K562 (cell line): ENCODE measurements around the gene SRP9. TPM values are rescaled to one million over a fixed set of nuclear protein-coding genes. Genes with fewer than 3 reads are reported as not detected.

Experiments
- CREBBP ChIP-seq: IDR thresholded peaks from one replicate; pipeline ENCODE4 v1.6.1; 2012; ENCODE audit warnings: low read depth, mild to moderate bottlenecking, control low read depth, inconsistent platforms, low read length
- MTA1 ChIP-seq: fragments of 450-650 bp; IDR thresholded peaks from 2 replicates; pipeline ENCODE4 v1.6.1; 2017; ENCODE audit warnings: borderline replicate concordance
- NR3C1 ChIP-seq: sonication (generic); formaldehyde crosslinking; IDR thresholded peaks from 2 replicates; pipeline ENCODE4 v1.8.1; 2022; ENCODE audit warnings: missing genetic modification reagents
- PHB ChIP-seq: fragments of 250-450 bp; sonication (Bioruptor Pico); IDR thresholded peaks from 2 replicates; pipeline ENCODE4 v1.5.0; 2021
- SIRT6 ChIP-seq: IDR thresholded peaks from one replicate; pipeline ENCODE4 v1.6.1; 2012; ENCODE audit warnings: low read depth, mild to moderate bottlenecking, control low read depth, inconsistent platforms, low read length, moderate library complexity
- ZNF431 ChIP-seq: sonication (generic); formaldehyde crosslinking; IDR thresholded peaks from 2 replicates; pipeline ENCODE4 v1.8.0; 2022; ENCODE audit warnings: mild to moderate bottlenecking, missing genetic modification reagents
- ZNF707 ChIP-seq: fragments of 250-450 bp; sonication (Bioruptor Pico); conservative IDR thresholded peaks from 2 replicates; pipeline ENCODE4 v1.8.0; 2022; ENCODE audit warnings: inconsistent platforms, mild to moderate bottlenecking, moderate library complexity
- polyA plus RNA-seq, 8 experiments: library from polyadenylated mRNA; depleted of rRNA in 4 of 8; stranded (reverse) in 5 of 8; unstranded in 3 of 8; fragments of >200 nt; fragmentation: Nextera tagmentation in 2 of 8; fragmentation: Illumina TruSeq in 1 of 8; extraction: Ambion mirVana in 2 of 8; extraction: Trizol in 1 of 8; gene quantifications; 2 replicates each; pipeline versions ENCODE4 v1.2.1 to v1.2.3, GENCODE V29; 2011 to 2014; ENCODE audit warnings: inconsistent platforms in 1 of 8, missing spikeins in 1 of 8
- total RNA-seq, 7 experiments: library from RNA; depleted of rRNA in 6 of 7; stranded (reverse); fragments of >200 nt in 6 of 7; fragmentation: Illumina TruSeq in 2 of 7; extraction: Trizol in 2 of 7; gene quantifications; 2 replicates each; pipeline versions ENCODE4 v1.2.1 to v1.2.3, GENCODE V29; 2011 to 2021; ENCODE audit warnings: low replicate concordance in 1 of 7
- TF ChIP-seq, protein P1 (sequence below): fragments of 200-600 bp; sonication (generic); IDR thresholded peaks from one replicate; pipeline ENCODE4 v1.6.1; 2012; ENCODE audit warnings: mild to moderate bottlenecking, low read depth, low read length, inconsistent platforms
- TF ChIP-seq, protein P2 (sequence below): sonication (generic); formaldehyde crosslinking; IDR thresholded peaks from 2 replicates; pipeline ENCODE4 v1.8.0; 2022; ENCODE audit warnings: mild to moderate bottlenecking, missing genetic modification reagents
- TF ChIP-seq, protein P3 (sequence below): sonication (generic); formaldehyde crosslinking; IDR thresholded peaks from 2 replicates; pipeline ENCODE4 v1.8.0; 2023; ENCODE audit warnings: mild to moderate bottlenecking, missing genetic modification reagents
- TF ChIP-seq, protein P4 (sequence below): fragments of 250-450 bp; sonication (Bioruptor Pico); IDR thresholded peaks from 2 replicates; pipeline ENCODE4 v1.4.0; 2020

The SRP9 gene
- total and polyA plus RNA-seq, 9 of the 15 experiments (the other 6 are each of a cell fraction or from before 2014, with no cell fraction given) = 273 to 1,892 (median 668) TPM

DNA sequence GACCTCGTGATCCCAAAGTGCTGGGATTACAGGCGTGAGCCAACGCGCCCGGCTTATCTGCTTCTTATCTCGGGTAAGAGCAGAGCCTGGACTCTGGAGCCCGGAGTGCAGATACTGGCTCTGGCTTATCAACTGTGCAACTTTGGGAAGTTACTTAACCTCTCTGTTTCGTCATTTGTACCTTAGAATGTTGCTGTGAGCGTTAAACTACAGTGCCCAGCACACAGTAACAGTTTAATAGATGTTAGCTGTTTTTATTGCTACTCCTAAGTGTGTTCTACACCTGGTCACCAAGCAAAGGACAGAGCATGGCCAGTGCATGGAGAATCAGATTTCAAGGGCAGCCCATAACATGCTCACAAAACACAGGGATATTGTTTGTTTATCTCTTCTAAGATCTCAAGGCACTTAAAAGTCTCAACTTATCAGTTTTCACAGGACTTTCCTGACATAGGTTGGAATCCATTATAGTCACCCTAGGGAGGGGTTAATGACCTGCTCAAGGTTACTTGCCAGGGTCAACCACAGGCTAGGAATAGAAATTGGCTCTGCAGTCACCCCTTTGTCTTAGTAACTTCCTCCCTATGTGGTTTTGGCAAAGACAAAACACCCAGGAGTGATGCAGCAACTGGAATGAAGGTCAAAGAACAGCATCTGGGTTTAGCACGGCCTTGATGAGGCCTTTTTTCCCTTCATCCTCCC lies 22.5 kb upstream of the SRP9 start (continued):
- TF ChIP-seq, protein P1, sequence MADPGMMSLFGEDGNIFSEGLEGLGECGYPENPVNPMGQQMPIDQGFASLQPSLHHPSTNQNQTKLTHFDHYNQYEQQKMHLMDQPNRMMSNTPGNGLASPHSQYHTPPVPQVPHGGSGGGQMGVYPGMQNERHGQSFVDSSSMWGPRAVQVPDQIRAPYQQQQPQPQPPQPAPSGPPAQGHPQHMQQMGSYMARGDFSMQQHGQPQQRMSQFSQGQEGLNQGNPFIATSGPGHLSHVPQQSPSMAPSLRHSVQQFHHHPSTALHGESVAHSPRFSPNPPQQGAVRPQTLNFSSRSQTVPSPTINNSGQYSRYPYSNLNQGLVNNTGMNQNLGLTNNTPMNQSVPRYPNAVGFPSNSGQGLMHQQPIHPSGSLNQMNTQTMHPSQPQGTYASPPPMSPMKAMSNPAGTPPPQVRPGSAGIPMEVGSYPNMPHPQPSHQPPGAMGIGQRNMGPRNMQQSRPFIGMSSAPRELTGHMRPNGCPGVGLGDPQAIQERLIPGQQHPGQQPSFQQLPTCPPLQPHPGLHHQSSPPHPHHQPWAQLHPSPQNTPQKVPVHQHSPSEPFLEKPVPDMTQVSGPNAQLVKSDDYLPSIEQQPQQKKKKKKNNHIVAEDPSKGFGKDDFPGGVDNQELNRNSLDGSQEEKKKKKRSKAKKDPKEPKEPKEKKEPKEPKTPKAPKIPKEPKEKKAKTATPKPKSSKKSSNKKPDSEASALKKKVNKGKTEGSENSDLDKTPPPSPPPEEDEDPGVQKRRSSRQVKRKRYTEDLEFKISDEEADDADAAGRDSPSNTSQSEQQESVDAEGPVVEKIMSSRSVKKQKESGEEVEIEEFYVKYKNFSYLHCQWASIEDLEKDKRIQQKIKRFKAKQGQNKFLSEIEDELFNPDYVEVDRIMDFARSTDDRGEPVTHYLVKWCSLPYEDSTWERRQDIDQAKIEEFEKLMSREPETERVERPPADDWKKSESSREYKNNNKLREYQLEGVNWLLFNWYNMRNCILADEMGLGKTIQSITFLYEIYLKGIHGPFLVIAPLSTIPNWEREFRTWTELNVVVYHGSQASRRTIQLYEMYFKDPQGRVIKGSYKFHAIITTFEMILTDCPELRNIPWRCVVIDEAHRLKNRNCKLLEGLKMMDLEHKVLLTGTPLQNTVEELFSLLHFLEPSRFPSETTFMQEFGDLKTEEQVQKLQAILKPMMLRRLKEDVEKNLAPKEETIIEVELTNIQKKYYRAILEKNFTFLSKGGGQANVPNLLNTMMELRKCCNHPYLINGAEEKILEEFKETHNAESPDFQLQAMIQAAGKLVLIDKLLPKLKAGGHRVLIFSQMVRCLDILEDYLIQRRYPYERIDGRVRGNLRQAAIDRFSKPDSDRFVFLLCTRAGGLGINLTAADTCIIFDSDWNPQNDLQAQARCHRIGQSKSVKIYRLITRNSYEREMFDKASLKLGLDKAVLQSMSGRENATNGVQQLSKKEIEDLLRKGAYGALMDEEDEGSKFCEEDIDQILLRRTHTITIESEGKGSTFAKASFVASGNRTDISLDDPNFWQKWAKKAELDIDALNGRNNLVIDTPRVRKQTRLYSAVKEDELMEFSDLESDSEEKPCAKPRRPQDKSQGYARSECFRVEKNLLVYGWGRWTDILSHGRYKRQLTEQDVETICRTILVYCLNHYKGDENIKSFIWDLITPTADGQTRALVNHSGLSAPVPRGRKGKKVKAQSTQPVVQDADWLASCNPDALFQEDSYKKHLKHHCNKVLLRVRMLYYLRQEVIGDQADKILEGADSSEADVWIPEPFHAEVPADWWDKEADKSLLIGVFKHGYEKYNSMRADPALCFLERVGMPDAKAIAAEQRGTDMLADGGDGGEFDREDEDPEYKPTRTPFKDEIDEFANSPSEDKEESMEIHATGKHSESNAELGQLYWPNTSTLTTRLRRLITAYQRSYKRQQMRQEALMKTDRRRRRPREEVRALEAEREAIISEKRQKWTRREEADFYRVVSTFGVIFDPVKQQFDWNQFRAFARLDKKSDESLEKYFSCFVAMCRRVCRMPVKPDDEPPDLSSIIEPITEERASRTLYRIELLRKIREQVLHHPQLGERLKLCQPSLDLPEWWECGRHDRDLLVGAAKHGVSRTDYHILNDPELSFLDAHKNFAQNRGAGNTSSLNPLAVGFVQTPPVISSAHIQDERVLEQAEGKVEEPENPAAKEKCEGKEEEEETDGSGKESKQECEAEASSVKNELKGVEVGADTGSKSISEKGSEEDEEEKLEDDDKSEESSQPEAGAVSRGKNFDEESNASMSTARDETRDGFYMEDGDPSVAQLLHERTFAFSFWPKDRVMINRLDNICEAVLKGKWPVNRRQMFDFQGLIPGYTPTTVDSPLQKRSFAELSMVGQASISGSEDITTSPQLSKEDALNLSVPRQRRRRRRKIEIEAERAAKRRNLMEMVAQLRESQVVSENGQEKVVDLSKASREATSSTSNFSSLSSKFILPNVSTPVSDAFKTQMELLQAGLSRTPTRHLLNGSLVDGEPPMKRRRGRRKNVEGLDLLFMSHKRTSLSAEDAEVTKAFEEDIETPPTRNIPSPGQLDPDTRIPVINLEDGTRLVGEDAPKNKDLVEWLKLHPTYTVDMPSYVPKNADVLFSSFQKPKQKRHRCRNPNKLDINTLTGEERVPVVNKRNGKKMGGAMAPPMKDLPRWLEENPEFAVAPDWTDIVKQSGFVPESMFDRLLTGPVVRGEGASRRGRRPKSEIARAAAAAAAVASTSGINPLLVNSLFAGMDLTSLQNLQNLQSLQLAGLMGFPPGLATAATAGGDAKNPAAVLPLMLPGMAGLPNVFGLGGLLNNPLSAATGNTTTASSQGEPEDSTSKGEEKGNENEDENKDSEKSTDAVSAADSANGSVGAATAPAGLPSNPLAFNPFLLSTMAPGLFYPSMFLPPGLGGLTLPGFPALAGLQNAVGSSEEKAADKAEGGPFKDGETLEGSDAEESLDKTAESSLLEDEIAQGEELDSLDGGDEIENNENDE = no peak
- no peak for TF ChIP-seq NR3C1 (CRISPR knock-in tag)
- TF ChIP-seq, protein P2, sequence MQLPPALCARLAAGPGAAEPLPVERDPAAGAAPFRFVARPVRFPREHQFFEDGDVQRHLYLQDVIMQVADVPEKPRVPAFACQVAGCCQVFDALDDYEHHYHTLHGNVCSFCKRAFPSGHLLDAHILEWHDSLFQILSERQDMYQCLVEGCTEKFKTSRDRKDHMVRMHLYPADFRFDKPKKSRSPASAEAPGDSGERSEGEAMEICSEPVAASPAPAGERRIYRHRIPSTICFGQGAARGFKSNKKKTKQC = no peak
- TF ChIP-seq, protein P3, sequence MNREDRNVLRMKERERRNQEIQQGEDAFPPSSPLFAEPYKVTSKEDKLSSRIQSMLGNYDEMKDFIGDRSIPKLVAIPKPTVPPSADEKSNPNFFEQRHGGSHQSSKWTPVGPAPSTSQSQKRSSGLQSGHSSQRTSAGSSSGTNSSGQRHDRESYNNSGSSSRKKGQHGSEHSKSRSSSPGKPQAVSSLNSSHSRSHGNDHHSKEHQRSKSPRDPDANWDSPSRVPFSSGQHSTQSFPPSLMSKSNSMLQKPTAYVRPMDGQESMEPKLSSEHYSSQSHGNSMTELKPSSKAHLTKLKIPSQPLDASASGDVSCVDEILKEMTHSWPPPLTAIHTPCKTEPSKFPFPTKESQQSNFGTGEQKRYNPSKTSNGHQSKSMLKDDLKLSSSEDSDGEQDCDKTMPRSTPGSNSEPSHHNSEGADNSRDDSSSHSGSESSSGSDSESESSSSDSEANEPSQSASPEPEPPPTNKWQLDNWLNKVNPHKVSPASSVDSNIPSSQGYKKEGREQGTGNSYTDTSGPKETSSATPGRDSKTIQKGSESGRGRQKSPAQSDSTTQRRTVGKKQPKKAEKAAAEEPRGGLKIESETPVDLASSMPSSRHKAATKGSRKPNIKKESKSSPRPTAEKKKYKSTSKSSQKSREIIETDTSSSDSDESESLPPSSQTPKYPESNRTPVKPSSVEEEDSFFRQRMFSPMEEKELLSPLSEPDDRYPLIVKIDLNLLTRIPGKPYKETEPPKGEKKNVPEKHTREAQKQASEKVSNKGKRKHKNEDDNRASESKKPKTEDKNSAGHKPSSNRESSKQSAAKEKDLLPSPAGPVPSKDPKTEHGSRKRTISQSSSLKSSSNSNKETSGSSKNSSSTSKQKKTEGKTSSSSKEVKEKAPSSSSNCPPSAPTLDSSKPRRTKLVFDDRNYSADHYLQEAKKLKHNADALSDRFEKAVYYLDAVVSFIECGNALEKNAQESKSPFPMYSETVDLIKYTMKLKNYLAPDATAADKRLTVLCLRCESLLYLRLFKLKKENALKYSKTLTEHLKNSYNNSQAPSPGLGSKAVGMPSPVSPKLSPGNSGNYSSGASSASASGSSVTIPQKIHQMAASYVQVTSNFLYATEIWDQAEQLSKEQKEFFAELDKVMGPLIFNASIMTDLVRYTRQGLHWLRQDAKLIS (CRISPR knock-in tag) = no peak
- TF ChIP-seq, protein P4, sequence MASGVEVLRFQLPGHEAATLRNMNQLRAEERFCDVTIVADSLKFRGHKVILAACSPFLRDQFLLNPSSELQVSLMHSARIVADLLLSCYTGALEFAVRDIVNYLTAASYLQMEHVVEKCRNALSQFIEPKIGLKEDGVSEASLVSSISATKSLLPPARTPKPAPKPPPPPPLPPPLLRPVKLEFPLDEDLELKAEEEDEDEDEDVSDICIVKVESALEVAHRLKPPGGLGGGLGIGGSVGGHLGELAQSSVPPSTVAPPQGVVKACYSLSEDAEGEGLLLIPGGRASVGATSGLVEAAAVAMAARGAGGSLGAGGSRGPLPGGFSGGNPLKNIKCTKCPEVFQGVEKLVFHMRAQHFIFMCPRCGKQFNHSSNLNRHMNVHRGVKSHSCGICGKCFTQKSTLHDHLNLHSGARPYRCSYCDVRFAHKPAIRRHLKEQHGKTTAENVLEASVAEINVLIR (CRISPR knock-in tag) = no peak
- TF ChIP-seq CREBBP = no peak
- no peak for TF ChIP-seq ZNF431 (CRISPR knock-in tag)
- no peak for TF ChIP-seq PHB (CRISPR knock-in tag)
- TF ChIP-seq SIRT6 = no peak
- TF ChIP-seq MTA1 = no peak
- no peak for TF ChIP-seq ZNF707 (CRISPR knock-in tag)
